ENCODE measurements around the gene MEGF11. TPM values are rescaled to one million over a fixed set of nuclear protein-coding genes. Genes with fewer than 3 reads are reported as not detected.
A peak's percentile ranks its signal among the peaks of the same experiment; 100 is the strongest.

MEGF11 gene
- total RNA-seq, 1 experiment from 2014 or later = 0.09 TPM

DNA sequence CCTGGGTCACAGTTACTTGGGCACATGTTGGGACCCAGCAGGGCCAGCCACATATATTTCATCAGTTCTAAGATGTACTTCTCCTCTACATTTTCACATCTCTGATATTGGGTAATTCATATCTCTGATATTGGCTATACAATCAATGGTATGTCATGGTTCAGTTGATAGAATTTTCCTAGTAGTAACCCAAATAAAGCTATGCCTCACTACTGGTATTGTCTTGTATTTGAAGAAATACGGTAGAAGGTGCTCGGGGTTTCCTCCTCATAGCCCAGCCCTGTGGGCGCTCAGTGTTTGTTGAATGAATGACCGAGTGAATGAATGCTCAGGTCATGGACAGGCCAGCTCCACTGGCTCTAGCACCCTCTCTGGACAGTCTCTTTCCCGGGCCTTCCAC is 290.2 kb downstream of the MEGF11 start:
- H3K27me3 Mint-ChIP-seq (ENCODE audit: unreplicated experiment) = peaks cover 16% of the 10 kb centered on the region
- no peaks in the 10 kb centered on the region for H3K9me3 Mint-ChIP-seq (ENCODE audit: low read depth, unreplicated experiment)
- DNase-seq = no peak
- H3K4me1 Mint-ChIP-seq (ENCODE audit: low read depth, unreplicated experiment) = peaks cover 8% of the 10 kb centered on the region
- TF ChIP-seq, protein P1, sequence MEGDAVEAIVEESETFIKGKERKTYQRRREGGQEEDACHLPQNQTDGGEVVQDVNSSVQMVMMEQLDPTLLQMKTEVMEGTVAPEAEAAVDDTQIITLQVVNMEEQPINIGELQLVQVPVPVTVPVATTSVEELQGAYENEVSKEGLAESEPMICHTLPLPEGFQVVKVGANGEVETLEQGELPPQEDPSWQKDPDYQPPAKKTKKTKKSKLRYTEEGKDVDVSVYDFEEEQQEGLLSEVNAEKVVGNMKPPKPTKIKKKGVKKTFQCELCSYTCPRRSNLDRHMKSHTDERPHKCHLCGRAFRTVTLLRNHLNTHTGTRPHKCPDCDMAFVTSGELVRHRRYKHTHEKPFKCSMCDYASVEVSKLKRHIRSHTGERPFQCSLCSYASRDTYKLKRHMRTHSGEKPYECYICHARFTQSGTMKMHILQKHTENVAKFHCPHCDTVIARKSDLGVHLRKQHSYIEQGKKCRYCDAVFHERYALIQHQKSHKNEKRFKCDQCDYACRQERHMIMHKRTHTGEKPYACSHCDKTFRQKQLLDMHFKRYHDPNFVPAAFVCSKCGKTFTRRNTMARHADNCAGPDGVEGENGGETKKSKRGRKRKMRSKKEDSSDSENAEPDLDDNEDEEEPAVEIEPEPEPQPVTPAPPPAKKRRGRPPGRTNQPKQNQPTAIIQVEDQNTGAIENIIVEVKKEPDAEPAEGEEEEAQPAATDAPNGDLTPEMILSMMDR (IDR thresholded peaks at IDR 0.05; ENCODE audit: unreplicated experiment) = no peak
- CTCF ChIA-PET = no interaction called here
- BruUV-seq (replicated peaks) = no TSS peak
- no peak overlapping the region for H3K4me3 Mint-ChIP-seq (ENCODE audit: low read depth, unreplicated experiment)
- no peak overlapping the region for H3K27ac Mint-ChIP-seq (ENCODE audit: unreplicated experiment)
- no peaks in the 10 kb centered on the region for H3K36me3 Mint-ChIP-seq (ENCODE audit: insufficient read depth, unreplicated experiment)
- intact Hi-C loops (cut with micrococcal nuclease; ENCODE audit: unreplicated experiment) = loop anchor here (2.0 kb wide), 1 partner anchor 47 kb away; no protein-coding TSS in a partner anchor

- CTCF ChIA-PET = interaction anchor here (0.8 to 1.0 kb wide), 2 partner anchors 22 to 130 kb away, joined by 3 to 5 read pairs; no protein-coding TSS in a partner anchor
- Mint-ChIP-seq H3K4me3 (ENCODE audit: low read depth, unreplicated experiment) (no peak overlapping the region), H3K4me1 (ENCODE audit: low read depth, unreplicated experiment) (peaks cover 8% of the 10 kb centered on the region), H3K36me3 (ENCODE audit: insufficient read depth, unreplicated experiment) (no peaks in the 10 kb centered on the region), H3K27me3 (ENCODE audit: unreplicated experiment) (peaks cover 5% of the 10 kb centered on the region), H3K9me3 (ENCODE audit: low read depth, unreplicated experiment) (no peaks in the 10 kb centered on the region), H3K27ac (ENCODE audit: unreplicated experiment) (no peak overlapping the region)
- intact Hi-C loops (cut with micrococcal nuclease; ENCODE audit: unreplicated experiment) = loop anchor here (1.0 to 2.0 kb wide), 2 partner anchors 45 to 324 kb away; no protein-coding TSS in a partner anchor
- no TSS peak for BruUV-seq (replicated peaks)
- TF ChIP-seq, protein P1 (IDR thresholded peaks at IDR 0.05; ENCODE audit: unreplicated experiment) = no peak
- peak; percentile 58 for DNase-seq
Observed at GRCh38 chr15:65962187-65962586, 291.4 kb downstream of the MEGF11 start.

GRCh38 chr15:65960586-65960985 is 293.0 kb downstream of the MEGF11 start:
- Mint-ChIP-seq H3K4me1 (ENCODE audit: low read depth, unreplicated experiment) (peaks cover 18% of the 10 kb centered on the region), H3K27ac (ENCODE audit: unreplicated experiment) (no peak overlapping the region), H3K27me3 (ENCODE audit: unreplicated experiment) (no peaks in the 10 kb centered on the region), H3K4me3 (ENCODE audit: low read depth, unreplicated experiment) (no peak overlapping the region), H3K36me3 (ENCODE audit: insufficient read depth, unreplicated experiment) (no peaks in the 10 kb centered on the region), H3K9me3 (ENCODE audit: low read depth, unreplicated experiment) (no peaks in the 10 kb centered on the region)
- no peak for DNase-seq
- CTCF ChIA-PET = no interaction called here
- intact Hi-C loops (cut with micrococcal nuclease; ENCODE audit: unreplicated experiment) = no loop called here
- TF ChIP-seq, protein P1 (IDR thresholded peaks at IDR 0.05; ENCODE audit: unreplicated experiment) = no peak
- BruUV-seq (replicated peaks) = no TSS peak

DNA sequence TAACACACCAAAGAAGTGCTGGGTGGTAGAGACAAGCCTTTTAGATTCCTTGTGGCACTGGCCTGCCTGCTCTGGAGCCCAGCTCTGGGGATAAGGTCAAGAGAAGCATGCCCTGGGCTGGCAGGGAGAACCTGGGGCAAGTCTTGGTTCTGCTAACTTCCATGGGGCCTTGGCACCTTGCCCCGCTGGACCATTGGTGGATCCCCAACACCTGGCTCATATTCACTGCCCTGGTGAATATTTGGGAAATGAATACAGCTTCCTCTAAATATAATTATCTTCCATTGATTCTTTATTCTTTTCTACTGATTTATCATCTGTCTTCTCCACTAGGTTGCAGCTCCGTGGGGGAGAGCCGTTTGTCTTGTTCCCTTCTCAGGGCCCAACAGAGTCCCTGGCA is 294.7 kb downstream of the MEGF11 start:
- no peaks in the 10 kb centered on the region for H3K27me3 Mint-ChIP-seq (ENCODE audit: unreplicated experiment)
- no peak overlapping the region for H3K27ac Mint-ChIP-seq (ENCODE audit: unreplicated experiment)
- intact Hi-C loops (cut with micrococcal nuclease; ENCODE audit: unreplicated experiment) = no loop called here
- peaks cover 34% of the 10 kb centered on the region for H3K4me1 Mint-ChIP-seq (ENCODE audit: low read depth, unreplicated experiment)
- H3K9me3 Mint-ChIP-seq (ENCODE audit: low read depth, unreplicated experiment) = no peaks in the 10 kb centered on the region
- TF ChIP-seq, protein P1 (IDR thresholded peaks at IDR 0.05; ENCODE audit: unreplicated experiment) = no peak
- no peak for DNase-seq
- H3K4me3 Mint-ChIP-seq (ENCODE audit: low read depth, unreplicated experiment) = no peak overlapping the region
- CTCF ChIA-PET = interaction anchor here (1.0 kb wide), 1 partner anchor 14 kb away, joined by 3 read pairs; no protein-coding TSS in a partner anchor
- no peaks in the 10 kb centered on the region for H3K36me3 Mint-ChIP-seq (ENCODE audit: insufficient read depth, unreplicated experiment)
- no TSS peak for BruUV-seq (replicated peaks)
